OCI-LY7 (cell line): ENCODE data around the gene ATP8B3. TPM values are rescaled to one million over a fixed set of nuclear protein-coding genes. Genes with fewer than 3 reads are reported as not detected.

Experiments
- BruUV-seq: library from RNA; stranded (reverse); fragments of 400-500 nt; replicated peaks from 2 replicates; lab custom pipeline; 2021; lab: Mats Ljungman, UMichigan
- CTCF ChIA-PET: fragments of 300-600 bp; sonication (Branson Sonifier 250); formaldehyde crosslinking; loops from one replicate; lab custom pipeline; 2022; ENCODE audit warnings: antibody characterized with exemption; ENCODE audit not compliant: unreplicated experiment; lab: Charles Lee
- POLR2A ChIA-PET: fragments of 300-600 bp; sonication (Branson Sonifier 250); formaldehyde crosslinking; loops from one replicate; lab custom pipeline; 2022; ENCODE audit warnings: antibody characterized with exemption; lab: Charles Lee
- DNase-seq: peaks from one replicate; pipeline ENCODE4 v3.0.0-alpha.2; 2015; ENCODE audit warnings: low spot score
- H2AFZ ChIP-seq: fragments of 200-600 bp; sonication (generic), shearing (Covaris generic); 2 replicates; pipeline ENCODE4 v1.6.1; 2014; ENCODE audit warnings: mild to moderate bottlenecking, antibody characterized with exemption, low read length, moderate library complexity
- H3K27ac ChIP-seq: fragments of 200-600 bp; sonication (generic); 2 replicates; pipeline ENCODE4 v1.5.1; 2014; ENCODE audit warnings: mixed run types, low read depth, mild to moderate bottlenecking, moderate library complexity, low read length, inconsistent platforms; ENCODE audit not compliant: poor library complexity, severe bottlenecking
- H3K36me3 ChIP-seq: fragments of 200-600 bp; sonication (generic); 2 replicates; pipeline ENCODE4 v1.6.1; 2014; ENCODE audit warnings: mild to moderate bottlenecking, antibody characterized with exemption, low read length, moderate library complexity, mixed read lengths; ENCODE audit not compliant: insufficient read depth
- H3K4me1 ChIP-seq: fragments of 200-600 bp; sonication (generic); 2 replicates; pipeline ENCODE4 v1.5.1; 2014; ENCODE audit warnings: mild to moderate bottlenecking, low read length; ENCODE audit not compliant: insufficient read depth, poor library complexity, severe bottlenecking
- H3K4me2 ChIP-seq: fragments of 200-600 bp; sonication (generic); 2 replicates; pipeline ENCODE4 v1.6.1; 2014; ENCODE audit warnings: mild to moderate bottlenecking, low read length
- H3K4me3 ChIP-seq: fragments of 200-600 bp; sonication (generic); 2 replicates; pipeline ENCODE4 v1.5.1; 2014; ENCODE audit warnings: mild to moderate bottlenecking, low read depth, low read length; ENCODE audit not compliant: poor library complexity, severe bottlenecking
- H3K79me2 ChIP-seq: fragments of 200-600 bp; sonication (generic); 2 replicates; pipeline ENCODE4 v1.6.1; 2016; ENCODE audit warnings: low read depth, mild to moderate bottlenecking, low read length, moderate library complexity, mixed read lengths; ENCODE audit not compliant: insufficient read depth
- H3K9me2 ChIP-seq: fragments of 200-600 bp; sonication (generic); 2 replicates; pipeline ENCODE4 v1.6.1; 2016; ENCODE audit warnings: mild to moderate bottlenecking, low read length, mixed read lengths; ENCODE audit not compliant: insufficient read depth
- H3K9me3 ChIP-seq: fragments of 200-600 bp; sonication (generic); 2 replicates; pipeline ENCODE4 v1.6.1; 2014; ENCODE audit warnings: mild to moderate bottlenecking, mixed run types, low read length, mixed read lengths
- H4K20me1 ChIP-seq: fragments of 200-600 bp; sonication (generic); 2 replicates; pipeline ENCODE4 v1.6.1; 2014; ENCODE audit warnings: mild to moderate bottlenecking, antibody characterized with exemption, low read length, moderate library complexity, mixed read lengths; ENCODE audit not compliant: insufficient read depth
- CTCF ChIP-seq: fragments of 200-600 bp; sonication (generic); conservative IDR thresholded peaks from 2 replicates; pipeline ENCODE4 v1.5.1; 2014; ENCODE audit warnings: mild to moderate bottlenecking, antibody characterized with exemption, low read length, moderate library complexity, mixed read lengths
- EZH2phosphoT487 ChIP-seq: fragments of 200-600 bp; sonication (generic); IDR thresholded peaks from 2 replicates; pipeline ENCODE4 v1.6.1; 2018; ENCODE audit warnings: low read depth, borderline replicate concordance, mild to moderate bottlenecking, mixed run types, antibody characterized with exemption, low read length, moderate library complexity, mixed read lengths
- intact Hi-C: fragments of 100-400 bp; cut with micrococcal nuclease; formaldehyde crosslinking; loops from one replicate; pipeline ENCODE4 v1.10.0; 2022; ENCODE audit not compliant: unreplicated experiment
- total RNA-seq, 2 experiments: library from RNA; depleted of rRNA in 1 of 2; stranded (reverse); fragments of >200 nt in 1 of 2; shearing (Covaris generic) in 1 of 2; gene quantifications; 2 replicates each; pipeline ENCODE4 v1.2.3, GENCODE V29; 2014 to 2022

Gene ATP8B3
- total RNA-seq, 2 experiments from 2014 or later, result 5.9 to 19.3 TPM

- CTCF ChIA-PET, result interaction anchor here (0.6 kb wide), 1 partner anchor 401 kb away, joined by 6 read pairs; the partner anchor contains the start of gene JSRP1
- Histone ChIP-seq H3K79me2 (peaks cover 65% of the 10 kb centered on the region), H2AFZ (no peak overlapping the region), H3K4me2 (peak overlapping the region; percentile 98), H3K27ac (peak overlapping the region; percentile 86), H4K20me1 (peaks cover 14% of the 10 kb centered on the region; the same call in 1 of the 2 replicates), H3K4me3 (peak overlapping the region; percentile 68), H3K36me3 (peaks cover 24% of the 10 kb centered on the region), H3K9me3 (no peaks in the 10 kb centered on the region), H3K4me1 (peaks cover 67% of the 10 kb centered on the region), H3K9me2 (no peaks in the 10 kb centered on the region)
- no peak for DNase-seq
- POLR2A ChIA-PET, result interaction anchor here (0.6 kb wide), 2 partner anchors 11 to 1112 kb away, joined by 3 to 4 read pairs; no protein-coding TSS in a partner anchor
- BruUV-seq, result no TSS peak
- intact Hi-C loops, result no loop called here
- TF ChIP-seq CTCF, result 0 out of 2 replicates have a peak, but pooled peaks have one; percentile 19
- TF ChIP-seq EZH2phosphoT487, result no peak
Measured at GRCh38 chr19:1854542-1855039, 42.5 kb upstream of the ATP8B3 start.

- Histone ChIP-seq H2AFZ (no peak overlapping the region), H3K79me2 (peaks cover 60% of the 10 kb centered on the region), H3K27ac (peak overlapping the region; percentile 67), H3K9me3 (no peaks in the 10 kb centered on the region), H3K4me1 (peaks cover 66% of the 10 kb centered on the region), H3K4me2 (peak overlapping the region; percentile 40), H3K4me3 (no peak overlapping the region), H4K20me1 (peaks cover 13% of the 10 kb centered on the region; the same call in 1 of the 2 replicates), H3K9me2 (no peaks in the 10 kb centered on the region), H3K36me3 (peaks cover 24% of the 10 kb centered on the region)
- no peak for DNase-seq
- TF ChIP-seq CTCF (no peak), EZH2phosphoT487 (no peak)
- BruUV-seq, result no TSS peak
- CTCF ChIA-PET, result no interaction called here
- intact Hi-C loops, result no loop called here
- POLR2A ChIA-PET, result interaction anchor here (0.6 kb wide), 1 partner anchor 1113 kb away, joined by 3 read pairs; no protein-coding TSS in a partner anchor
Measured at GRCh38 chr19:1854039-1854541, 42.0 kb upstream of the ATP8B3 start.
